ENCODE measurements around the gene CNBD2.

- TF ChIP-seq, protein P1, sequence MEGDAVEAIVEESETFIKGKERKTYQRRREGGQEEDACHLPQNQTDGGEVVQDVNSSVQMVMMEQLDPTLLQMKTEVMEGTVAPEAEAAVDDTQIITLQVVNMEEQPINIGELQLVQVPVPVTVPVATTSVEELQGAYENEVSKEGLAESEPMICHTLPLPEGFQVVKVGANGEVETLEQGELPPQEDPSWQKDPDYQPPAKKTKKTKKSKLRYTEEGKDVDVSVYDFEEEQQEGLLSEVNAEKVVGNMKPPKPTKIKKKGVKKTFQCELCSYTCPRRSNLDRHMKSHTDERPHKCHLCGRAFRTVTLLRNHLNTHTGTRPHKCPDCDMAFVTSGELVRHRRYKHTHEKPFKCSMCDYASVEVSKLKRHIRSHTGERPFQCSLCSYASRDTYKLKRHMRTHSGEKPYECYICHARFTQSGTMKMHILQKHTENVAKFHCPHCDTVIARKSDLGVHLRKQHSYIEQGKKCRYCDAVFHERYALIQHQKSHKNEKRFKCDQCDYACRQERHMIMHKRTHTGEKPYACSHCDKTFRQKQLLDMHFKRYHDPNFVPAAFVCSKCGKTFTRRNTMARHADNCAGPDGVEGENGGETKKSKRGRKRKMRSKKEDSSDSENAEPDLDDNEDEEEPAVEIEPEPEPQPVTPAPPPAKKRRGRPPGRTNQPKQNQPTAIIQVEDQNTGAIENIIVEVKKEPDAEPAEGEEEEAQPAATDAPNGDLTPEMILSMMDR (IDR thresholded peaks at IDR 0.05): no peak
- no peak for TF ChIP-seq EZH2 (IDR thresholded peaks at IDR 0.05; ENCODE audit: borderline replicate concordance, insufficient read depth, low read depth, low read length, poor library complexity, severe bottlenecking)
Observed at GRCh38 chr20:36045373-36045714, 77.0 kb downstream of the CNBD2 start.

Measured in B cell (primary cell).